ENCODE results near the gene MAP2K5. TPM values are rescaled to one million over a fixed set of nuclear protein-coding genes. Genes with fewer than 3 reads are reported as not detected.

MAP2K5 gene
- total and polyA plus RNA-seq, 9 of the 15 experiments (the other 6 are each of a cell fraction or from before 2014, with no cell fraction given) = 0.41 to 16.5 (median 7.5) TPM

- TF ChIP-seq GTF2A2 (tag; IDR thresholded peaks at IDR 0.05) (peak; percentile 61; the same call in 1 of the 2 replicates), TRIM24 (IDR thresholded peaks at IDR 0.05) (peak; percentile 94 to 97), ZNF589 (CRISPR knock-in tag; IDR thresholded peaks at IDR 0.05; ENCODE audit: low read depth) (no peak), DMBX1 (CRISPR knock-in tag; IDR thresholded peaks at IDR 0.05; ENCODE audit: borderline replicate concordance) (peak; percentile 29; the same call in 1 of the 2 replicates), RAD21 (CRISPR knock-in tag; conservative IDR thresholded peaks at IDR 0.05 in 1 of 2, IDR thresholded peaks at IDR 0.05 in 1 of 2) (peak in 1 of 2 experiments; percentile 2; a peak in 1 of 4 replicates), POLR2H (tag; IDR thresholded peaks at IDR 0.05; ENCODE audit: low read depth) (peak; percentile 37), STAT5A (IDR thresholded peaks at IDR 0.05; ENCODE audit: borderline replicate concordance, low read length) (no peak), TFE3 (CRISPR knock-in tag; IDR thresholded peaks at IDR 0.05) (no peak), CEBPB (tag; IDR thresholded peaks at IDR 0.05) (peak; percentile 89), IRF9 (tag; IDR thresholded peaks at IDR 0.05) (peak; percentile 84; the same call in 1 of the 2 replicates), ZSCAN32 (CRISPR knock-in tag; IDR thresholded peaks at IDR 0.05) (peak; percentile 68; the same call in 1 of the 2 replicates), ZNF175 (CRISPR knock-in tag; IDR thresholded peaks at IDR 0.05; ENCODE audit: low read depth) (peak; percentile 46; the same call in 1 of the 2 replicates), ZNF740 (CRISPR knock-in tag; IDR thresholded peaks at IDR 0.05) (no peak), ZNF740 (tag; IDR thresholded peaks at IDR 0.05) (peak in 1 of 2 experiments; percentile 65; a peak in 1 of 4 replicates), ZBTB7A (IDR thresholded peaks at IDR 0.05; ENCODE audit: borderline replicate concordance, control insufficient read depth, low read depth, low read length) (no peak)
Observed at GRCh38 chr15:67506775-67507747, 35.4 kb upstream of the MAP2K5 start (continued).
